ENCODE results near the gene BMP10.

The BMP10 gene

GRCh38 chr2:68857202-68857845 lies 13.9 kb downstream of the BMP10 start:
- TF ChIP-seq CTCF (IDR thresholded peaks at IDR 0.05; ENCODE audit: low read depth, low read length, missing control alignments) = no peak
- no peak overlapping the region for H3K4me3 ChIP-seq (replicated peaks; ENCODE audit: low read depth, low read length)
- no peak for DNase-seq (ENCODE audit: extremely low read depth, low read depth)

GRCh38 chr2:68855550-68855949 lies 15.6 kb downstream of the BMP10 start:
- no peak for DNase-seq (ENCODE audit: extremely low read depth, low read depth)
- no peak overlapping the region for H3K4me3 ChIP-seq (replicated peaks; ENCODE audit: low read depth, low read length)
- TF ChIP-seq CTCF (IDR thresholded peaks at IDR 0.05; ENCODE audit: low read depth, low read length, missing control alignments) = no peak

- no peak for DNase-seq (ENCODE audit: extremely low read depth, low read depth)
- H3K4me3 ChIP-seq (replicated peaks; ENCODE audit: low read depth, low read length) = no peak overlapping the region
- no peak for TF ChIP-seq CTCF (IDR thresholded peaks at IDR 0.05; ENCODE audit: low read depth, low read length, missing control alignments)
These were observed 16.7 kb downstream of the BMP10 start for GRCh38 chr2:68854476-68854875.

GRCh38 chr2:68853915-68854314 lies 17.3 kb downstream of the BMP10 start:
- no peak overlapping the region for H3K4me3 ChIP-seq (replicated peaks; ENCODE audit: low read depth, low read length)
- no peak for TF ChIP-seq CTCF (IDR thresholded peaks at IDR 0.05; ENCODE audit: low read depth, low read length, missing control alignments)
- DNase-seq (ENCODE audit: extremely low read depth, low read depth) = no peak

GRCh38 chr2:68853035-68853434 lies 18.2 kb downstream of the BMP10 start:
- no peak for TF ChIP-seq CTCF (IDR thresholded peaks at IDR 0.05; ENCODE audit: low read depth, low read length, missing control alignments)
- H3K4me3 ChIP-seq (replicated peaks; ENCODE audit: low read depth, low read length) = no peak overlapping the region
- DNase-seq (ENCODE audit: extremely low read depth, low read depth) = no peak

- no peak for DNase-seq (ENCODE audit: extremely low read depth, low read depth)
- no peak for TF ChIP-seq CTCF (IDR thresholded peaks at IDR 0.05; ENCODE audit: low read depth, low read length, missing control alignments)
- no peak overlapping the region for H3K4me3 ChIP-seq (replicated peaks; ENCODE audit: low read depth, low read length)
These were observed 20.7 kb downstream of the BMP10 start for GRCh38 chr2:68850524-68850923.

GRCh38 chr2:68849579-68850030 lies 21.6 kb downstream of the BMP10 start:
- DNase-seq (ENCODE audit: extremely low read depth, low read depth) = no peak
- TF ChIP-seq CTCF (IDR thresholded peaks at IDR 0.05; ENCODE audit: low read depth, low read length, missing control alignments) = no peak

More at GRCh38 chr2:68849579-68850030, 21.6 kb downstream of the BMP10 start:
- no peak overlapping the region for H3K4me3 ChIP-seq (replicated peaks; ENCODE audit: low read depth, low read length)
